ELF-1 (cell line): ENCODE measurements around the gene ATP5F1C.

Experiments used
- DNase-seq: peaks from one replicate; pipeline ENCODE4 v3.0.0-alpha.2; 2016; ENCODE audit warnings: low read depth, low spot score

Gene ATP5F1C

GRCh38 chr10:7846591-7846990 is 58.6 kb downstream of the ATP5F1C start:
- no peak for DNase-seq

GRCh38 chr10:7853226-7853842 is 65.4 kb downstream of the ATP5F1C start:
- no peak for DNase-seq

- DNase-seq: no peak
Measured at GRCh38 chr10:7853890-7854289, 65.9 kb downstream of the ATP5F1C start.

GRCh38 chr10:7855205-7855604 is 67.2 kb downstream of the ATP5F1C start:
- peak; percentile 89 for DNase-seq

- no peak for DNase-seq
Measured at GRCh38 chr10:7856678-7857077, 68.7 kb downstream of the ATP5F1C start.

- DNase-seq: no peak
Measured at GRCh38 chr10:7857262-7857661, 69.3 kb downstream of the ATP5F1C start.
